Suppressor macrophage treated with lipopolysaccharide for 4 hours (primary cell): ENCODE results near the gene ACOT7.
"Not testable (repeated sequence)": the region's sequence is repeated elsewhere in the genome, so short reads cannot be mapped to it uniquely, and the experiment has no call there.

Source experiments
- DNase-seq: peaks from one replicate; pipeline ENCODE4 v3.0.0-alpha.2; 2020

The ACOT7 gene

GRCh38 chr1:6219641-6220040, 173.9 kb downstream of the ACOT7 start:
- DNase-seq: not testable (repeated sequence)

GRCh38 chr1:6218375-6219164, 175.0 kb downstream of the ACOT7 start:
- no peak for DNase-seq
